SK-N-SH treated with all-trans-retinoic acid at 6 μM for 48 hours (cell line): ENCODE measurements around the gene PRDM10.
A peak's percentile ranks its signal among the peaks of the same experiment; 100 is the strongest.

ENCODE experiments used
- ATAC-seq: fragments of 200-7000 bp; cut with Tn5 transposase; 3 replicates; pipeline ENCODE4 v1.9.1; 2020; ENCODE audit warnings: mild to moderate bottlenecking, moderate library complexity
- ARNTL ChIP-seq: fragments of 450-650 bp; formaldehyde crosslinking; IDR thresholded peaks from 2 replicates; pipeline ENCODE4 v1.5.0; 2020; ENCODE audit warnings: low read depth, mild to moderate bottlenecking, moderate library complexity, borderline replicate concordance
- BACH2 ChIP-seq: fragments of 250-450 bp; sonication (Bioruptor Pico); IDR thresholded peaks from 2 replicates; pipeline ENCODE4 v1.9.0; 2021; ENCODE audit warnings: mild to moderate bottlenecking, borderline replicate concordance
- CREB5 ChIP-seq: fragments of 250-450 bp; sonication (Bioruptor Pico); IDR thresholded peaks from 2 replicates; pipeline ENCODE4 v1.5.1; 2020; ENCODE audit warnings: low read depth, mild to moderate bottlenecking, moderate library complexity
- CSDC2 ChIP-seq: fragments of 250-450 bp; sonication (Bioruptor Pico); IDR thresholded peaks from 2 replicates; pipeline ENCODE4 v1.5.0; 2020; ENCODE audit warnings: mild to moderate bottlenecking, moderate library complexity
- CSRNP3 ChIP-seq: fragments of 250-450 bp; sonication (Bioruptor Pico); IDR thresholded peaks from 2 replicates; pipeline ENCODE4 v1.5.1; 2021; ENCODE audit warnings: mild to moderate bottlenecking, moderate library complexity
- ESRRG ChIP-seq: fragments of 250-450 bp; sonication (Bioruptor Pico); IDR thresholded peaks from 2 replicates; pipeline ENCODE4 v1.6.1; 2021; ENCODE audit warnings: mild to moderate bottlenecking
- GLIS3 ChIP-seq: fragments of 250-450 bp; sonication (Bioruptor Pico); IDR thresholded peaks from 2 replicates; pipeline ENCODE4 v1.5.0; 2020; ENCODE audit warnings: mild to moderate bottlenecking, moderate library complexity
- ISL1 ChIP-seq: fragments of 250-450 bp; sonication (Bioruptor Pico); IDR thresholded peaks from 2 replicates; pipeline ENCODE4 v2.1.2; 2022; ENCODE audit warnings: mild to moderate bottlenecking, moderate library complexity
- OSR1 ChIP-seq: fragments of 250-450 bp; sonication (Bioruptor Pico); IDR thresholded peaks from 2 replicates; pipeline ENCODE4 v1.8.0; 2022; ENCODE audit warnings: moderate library complexity, mild to moderate bottlenecking, inconsistent platforms
- PATZ1 ChIP-seq: fragments of 250-450 bp; sonication (Bioruptor Pico); IDR thresholded peaks from 2 replicates; pipeline ENCODE4 v1.8.0; 2020; ENCODE audit warnings: mild to moderate bottlenecking, moderate library complexity, borderline replicate concordance
- PPARA ChIP-seq: fragments of 250-450 bp; sonication (Bioruptor Pico); IDR thresholded peaks from 2 replicates; pipeline ENCODE4 v1.5.0; 2020; ENCODE audit warnings: mild to moderate bottlenecking, borderline replicate concordance
- RARB ChIP-seq: fragments of 250-450 bp; sonication (Bioruptor Pico); IDR thresholded peaks from 2 replicates; pipeline ENCODE4 v1.8.0; 2021; ENCODE audit warnings: mild to moderate bottlenecking, moderate library complexity
- SNAI2 ChIP-seq: fragments of 250-450 bp; sonication (Bioruptor Pico); IDR thresholded peaks from 2 replicates; pipeline ENCODE4 v1.5.0; 2020; ENCODE audit warnings: mild to moderate bottlenecking, moderate library complexity
- TCF4 ChIP-seq: fragments of 250-450 bp; sonication (Bioruptor Pico); IDR thresholded peaks from 2 replicates; pipeline ENCODE4 v1.8.0; 2021; ENCODE audit warnings: mild to moderate bottlenecking, moderate library complexity, borderline replicate concordance
- TOX ChIP-seq: fragments of 250-450 bp; sonication (Bioruptor Pico); IDR thresholded peaks from 2 replicates; pipeline ENCODE4 v1.8.0; 2021; ENCODE audit warnings: mild to moderate bottlenecking, moderate library complexity, borderline replicate concordance
- TSHZ2 ChIP-seq: fragments of 250-450 bp; sonication (Bioruptor Pico); IDR thresholded peaks from 2 replicates; pipeline ENCODE4 v1.5.0; 2020; ENCODE audit warnings: mild to moderate bottlenecking, moderate library complexity
- ZC3H10 ChIP-seq: fragments of 250-450 bp; sonication (Bioruptor Pico); IDR thresholded peaks from 2 replicates; pipeline ENCODE4 v1.5.1; 2021; ENCODE audit warnings: mild to moderate bottlenecking, moderate library complexity
- ZFP3 ChIP-seq: fragments of 250-450 bp; sonication (Bioruptor Pico); IDR thresholded peaks from 2 replicates; pipeline ENCODE4 v1.5.0; 2020; ENCODE audit warnings: mild to moderate bottlenecking, moderate library complexity
- ZFP30 ChIP-seq: fragments of 450-650 bp; formaldehyde crosslinking; IDR thresholded peaks from 2 replicates; pipeline ENCODE4 v1.5.0; 2022; ENCODE audit warnings: mild to moderate bottlenecking, moderate library complexity
- ZNF565 ChIP-seq: fragments of 450-650 bp; formaldehyde crosslinking; conservative IDR thresholded peaks from 2 replicates; pipeline ENCODE4 v1.5.0; 2020; ENCODE audit warnings: low read depth, mild to moderate bottlenecking, moderate library complexity
- ZNF70 ChIP-seq: fragments of 450-650 bp; formaldehyde crosslinking; IDR thresholded peaks from 2 replicates; pipeline ENCODE4 v1.5.0; 2020; ENCODE audit warnings: mild to moderate bottlenecking, moderate library complexity
- ZNF8 ChIP-seq: fragments of 450-650 bp; formaldehyde crosslinking; IDR thresholded peaks from 2 replicates; pipeline ENCODE4 v1.5.0; 2020; ENCODE audit warnings: mild to moderate bottlenecking, moderate library complexity

The PRDM10 gene

GRCh38 chr11:129969920-129970319 is 32.7 kb downstream of the PRDM10 start:
- TF ChIP-seq BACH2 (CRISPR knock-in tag): no peak
- TF ChIP-seq OSR1 (CRISPR knock-in tag): no peak
- no peak for TF ChIP-seq PATZ1 (CRISPR knock-in tag)
- TF ChIP-seq CSDC2 (CRISPR knock-in tag): no peak
- no peak for TF ChIP-seq TSHZ2 (CRISPR knock-in tag)
- TF ChIP-seq ZFP3 (CRISPR knock-in tag): no peak
- no peak for TF ChIP-seq SNAI2
- no peak for TF ChIP-seq ZNF8
- TF ChIP-seq TCF4 (CRISPR knock-in tag): no peak
- TF ChIP-seq RARB: no peak
- TF ChIP-seq ZC3H10 (CRISPR knock-in tag): no peak
- TF ChIP-seq CSRNP3: no peak
- ATAC-seq: no peak

- TF ChIP-seq BACH2 (CRISPR knock-in tag) (no peak), ZNF565 (CRISPR knock-in tag) (no peak), SNAI2 (no peak), ZNF70 (CRISPR knock-in tag) (no peak), TOX (CRISPR knock-in tag) (no peak), TSHZ2 (CRISPR knock-in tag) (no peak), ISL1 (CRISPR knock-in tag) (no peak)
- TF ChIP-seq, all 23 proteins: peak for 0
- ATAC-seq: peak; percentile 44; the same call in 1 of the 3 replicates
These were observed 33.8 kb downstream of the PRDM10 start for GRCh38 chr11:129968591-129969419.

GRCh38 chr11:129967996-129968395 is 34.6 kb downstream of the PRDM10 start:
- ATAC-seq: no peak
- TF ChIP-seq CSDC2 (CRISPR knock-in tag) (no peak), ZFP30 (CRISPR knock-in tag) (no peak), ZNF70 (CRISPR knock-in tag) (no peak), PPARA (CRISPR knock-in tag) (no peak), GLIS3 (CRISPR knock-in tag) (no peak), CSRNP3 (no peak), ZFP3 (CRISPR knock-in tag) (no peak), BACH2 (CRISPR knock-in tag) (no peak), OSR1 (CRISPR knock-in tag) (no peak), ESRRG (CRISPR knock-in tag) (no peak), ARNTL (CRISPR knock-in tag) (no peak), PATZ1 (CRISPR knock-in tag) (no peak), CREB5 (CRISPR knock-in tag) (no peak)
